K562 (cell line): ENCODE data around the gene SULT1E1.
"Not testable (repeated sequence)": the region's sequence is repeated elsewhere in the genome, so short reads cannot be mapped to it uniquely, and the experiment has no call there.

Experiments
- HDAC2 ChIP-seq: fragments of 450-650 bp; IDR thresholded peaks from 2 replicates; pipeline ENCODE4 v1.6.1; 2016; ENCODE audit warnings: mild to moderate bottlenecking
- SP2 ChIP-seq: IDR thresholded peaks from 2 replicates; pipeline ENCODE4 v1.6.1; 2011; ENCODE audit warnings: mild to moderate bottlenecking, low read depth, low read length, moderate library complexity; ENCODE audit not compliant: poor library complexity, severe bottlenecking; ENCODE audit errors: extremely low read depth
- ZKSCAN3 ChIP-seq: fragments of 250-450 bp; sonication (Bioruptor Pico); IDR thresholded peaks from 2 replicates; pipeline ENCODE4 v1.4.0; 2020
- ZZZ3 ChIP-seq: fragments of 450-650 bp; IDR thresholded peaks from 2 replicates; pipeline ENCODE4 v1.6.1; 2016; ENCODE audit warnings: antibody characterized with exemption, mild to moderate bottlenecking, moderate library complexity
- TF ChIP-seq, protein P1 (sequence below), 3 experiments: IDR thresholded peaks in 2 of 3; conservative IDR thresholded peaks in 1 of 3; 2 replicates each; pipeline ENCODE4 v1.5.1; 2011 to 2012; ENCODE audit warnings: low read length in 3 of 3, mild to moderate bottlenecking in 3 of 3, control low read depth in 2 of 3, improper control_type of control experiment in 1 of 3, inconsistent platforms in 1 of 3, low read depth in 1 of 3, mixed read lengths in 1 of 3, moderate library complexity in 1 of 3; ENCODE audit not compliant: insufficient read depth in 2 of 3
- TF ChIP-seq, protein P2 (sequence below): sonication (generic); formaldehyde crosslinking; IDR thresholded peaks from 2 replicates; pipeline ENCODE4 v1.8.1; 2023; ENCODE audit warnings: mild to moderate bottlenecking, missing genetic modification reagents

DNA sequence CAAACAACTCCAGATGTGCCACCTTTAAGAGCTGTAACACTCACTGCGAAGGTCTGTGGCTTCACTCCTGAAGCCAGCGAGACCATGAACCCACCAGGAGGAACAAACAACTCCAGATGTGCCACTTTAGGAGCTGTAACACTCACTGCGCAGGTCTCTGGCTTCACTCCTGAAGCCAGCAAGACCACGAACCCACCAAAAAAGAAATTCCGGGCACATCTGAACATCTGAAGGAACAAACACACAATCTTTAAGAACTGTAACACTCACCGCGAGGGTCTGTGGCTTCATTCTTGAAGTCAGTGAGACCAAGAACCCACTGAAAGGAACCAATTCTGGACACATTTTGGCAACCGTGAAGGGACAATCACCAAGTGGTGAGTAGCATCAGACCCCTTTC lies 34.9 kb downstream of the SULT1E1 start:
- TF ChIP-seq, protein P1, sequence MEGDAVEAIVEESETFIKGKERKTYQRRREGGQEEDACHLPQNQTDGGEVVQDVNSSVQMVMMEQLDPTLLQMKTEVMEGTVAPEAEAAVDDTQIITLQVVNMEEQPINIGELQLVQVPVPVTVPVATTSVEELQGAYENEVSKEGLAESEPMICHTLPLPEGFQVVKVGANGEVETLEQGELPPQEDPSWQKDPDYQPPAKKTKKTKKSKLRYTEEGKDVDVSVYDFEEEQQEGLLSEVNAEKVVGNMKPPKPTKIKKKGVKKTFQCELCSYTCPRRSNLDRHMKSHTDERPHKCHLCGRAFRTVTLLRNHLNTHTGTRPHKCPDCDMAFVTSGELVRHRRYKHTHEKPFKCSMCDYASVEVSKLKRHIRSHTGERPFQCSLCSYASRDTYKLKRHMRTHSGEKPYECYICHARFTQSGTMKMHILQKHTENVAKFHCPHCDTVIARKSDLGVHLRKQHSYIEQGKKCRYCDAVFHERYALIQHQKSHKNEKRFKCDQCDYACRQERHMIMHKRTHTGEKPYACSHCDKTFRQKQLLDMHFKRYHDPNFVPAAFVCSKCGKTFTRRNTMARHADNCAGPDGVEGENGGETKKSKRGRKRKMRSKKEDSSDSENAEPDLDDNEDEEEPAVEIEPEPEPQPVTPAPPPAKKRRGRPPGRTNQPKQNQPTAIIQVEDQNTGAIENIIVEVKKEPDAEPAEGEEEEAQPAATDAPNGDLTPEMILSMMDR (IDR thresholded peaks at IDR 0.05 in 2 of 3, conservative IDR thresholded peaks at IDR 0.05 in 1 of 3; ENCODE audit: insufficient read depth in 2 of 3, low read depth in 1 of 3, low read length in 3 of 3): not testable (repeated sequence)
- TF ChIP-seq HDAC2; ZZZ3; SP2; ZKSCAN3 (CRISPR knock-in tag): not testable (repeated sequence)
- TF ChIP-seq, protein P2, sequence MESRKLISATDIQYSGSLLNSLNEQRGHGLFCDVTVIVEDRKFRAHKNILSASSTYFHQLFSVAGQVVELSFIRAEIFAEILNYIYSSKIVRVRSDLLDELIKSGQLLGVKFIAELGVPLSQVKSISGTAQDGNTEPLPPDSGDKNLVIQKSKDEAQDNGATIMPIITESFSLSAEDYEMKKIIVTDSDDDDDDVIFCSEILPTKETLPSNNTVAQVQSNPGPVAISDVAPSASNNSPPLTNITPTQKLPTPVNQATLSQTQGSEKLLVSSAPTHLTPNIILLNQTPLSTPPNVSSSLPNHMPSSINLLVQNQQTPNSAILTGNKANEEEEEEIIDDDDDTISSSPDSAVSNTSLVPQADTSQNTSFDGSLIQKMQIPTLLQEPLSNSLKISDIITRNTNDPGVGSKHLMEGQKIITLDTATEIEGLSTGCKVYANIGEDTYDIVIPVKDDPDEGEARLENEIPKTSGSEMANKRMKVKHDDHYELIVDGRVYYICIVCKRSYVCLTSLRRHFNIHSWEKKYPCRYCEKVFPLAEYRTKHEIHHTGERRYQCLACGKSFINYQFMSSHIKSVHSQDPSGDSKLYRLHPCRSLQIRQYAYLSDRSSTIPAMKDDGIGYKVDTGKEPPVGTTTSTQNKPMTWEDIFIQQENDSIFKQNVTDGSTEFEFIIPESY (CRISPR knock-in tag): not testable (repeated sequence)
